IPS-18a (cell line): Measurements from ENCODE around the gene KLHL30.

Experiments used
- H3K27ac ChIP-seq: one replicate; pipeline ENCODE4 v1.5.1; 2013; ENCODE audit warnings: low read length
- H3K27me3 ChIP-seq: one replicate; pipeline ENCODE4 v1.6.1; 2013; ENCODE audit warnings: mild to moderate bottlenecking, low read length; ENCODE audit not compliant: control insufficient read depth, insufficient read depth
- H3K36me3 ChIP-seq: one replicate; pipeline ENCODE4 v1.6.1; 2013; ENCODE audit warnings: low read depth, low read length; ENCODE audit not compliant: control insufficient read depth
- H3K4me1 ChIP-seq: one replicate; pipeline ENCODE4 v1.6.1; 2013; ENCODE audit warnings: low read depth, low read length; ENCODE audit not compliant: control insufficient read depth
- H3K4me3 ChIP-seq: one replicate; pipeline ENCODE4 v1.5.1; 2013; ENCODE audit warnings: low read length
- H3K9ac ChIP-seq: one replicate; pipeline ENCODE4 v1.6.1; 2013; ENCODE audit warnings: mild to moderate bottlenecking, low read length, moderate library complexity
- H3K9me3 ChIP-seq: one replicate; pipeline ENCODE4 v1.6.1; 2013; ENCODE audit warnings: low read depth, low read length; ENCODE audit not compliant: control insufficient read depth

The KLHL30 gene

GRCh38 chr2:238160206-238161129 lies 22.0 kb downstream of the KLHL30 start:
- no peaks in the 10 kb centered on the region for H3K36me3 ChIP-seq
- H3K9me3 ChIP-seq, result no peaks in the 10 kb centered on the region
- H3K9ac ChIP-seq, result no peak overlapping the region
- H3K27me3 ChIP-seq, result peaks cover 62% of the 10 kb centered on the region
- no peak overlapping the region for H3K4me3 ChIP-seq
- H3K27ac ChIP-seq, result no peak overlapping the region
- H3K4me1 ChIP-seq, result no peaks in the 10 kb centered on the region

DNA sequence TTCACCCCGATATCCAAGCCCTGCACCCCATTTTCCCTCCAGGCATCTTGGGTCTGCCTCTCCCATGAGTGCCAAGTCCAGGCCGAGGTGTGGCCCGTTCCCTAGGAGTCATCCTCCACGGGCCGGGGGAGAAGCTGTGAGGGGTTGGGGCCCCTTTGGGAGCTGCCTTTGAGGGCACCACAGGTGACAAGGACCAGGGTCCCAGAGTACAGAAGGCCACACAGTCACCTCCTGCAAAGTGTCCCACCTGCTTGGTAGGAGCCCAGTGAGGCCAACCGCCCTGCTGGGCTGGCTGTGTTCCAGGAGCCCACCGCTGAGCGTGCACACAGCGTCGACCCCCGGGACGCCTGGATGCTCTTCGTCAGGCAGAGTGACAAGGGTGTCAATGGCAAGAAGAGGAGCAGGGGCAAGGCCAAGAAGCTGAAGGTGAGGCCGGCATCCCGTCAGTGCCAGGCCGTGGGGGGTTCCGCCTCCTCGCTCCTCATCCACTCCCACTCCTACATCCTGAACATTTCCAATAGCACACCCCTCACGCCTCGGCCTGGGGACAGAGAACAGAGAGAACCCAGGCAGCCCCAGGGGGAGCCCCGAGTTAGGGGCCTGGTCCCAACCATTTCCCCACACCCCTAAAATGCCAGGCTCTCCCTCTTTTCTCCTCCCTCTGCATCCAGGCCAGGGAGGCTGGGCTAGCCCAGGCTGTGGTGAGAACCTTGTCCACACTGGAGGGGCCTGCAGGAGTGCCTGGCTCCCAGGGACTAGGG lies 23.0 kb downstream of the KLHL30 start:
- H3K27me3 ChIP-seq, result peaks cover 62% of the 10 kb centered on the region
- no peaks in the 10 kb centered on the region for H3K4me1 ChIP-seq
- H3K36me3 ChIP-seq, result no peaks in the 10 kb centered on the region
- no peak overlapping the region for H3K27ac ChIP-seq
- no peaks in the 10 kb centered on the region for H3K9me3 ChIP-seq
- no peak overlapping the region for H3K9ac ChIP-seq
- no peak overlapping the region for H3K4me3 ChIP-seq

GRCh38 chr2:238162251-238162845 lies 23.9 kb downstream of the KLHL30 start:
- Histone ChIP-seq H3K27me3 (peaks cover 62% of the 10 kb centered on the region), H3K9me3 (no peaks in the 10 kb centered on the region), H3K4me3 (no peak overlapping the region), H3K36me3 (no peaks in the 10 kb centered on the region), H3K9ac (no peak overlapping the region), H3K4me1 (no peaks in the 10 kb centered on the region), H3K27ac (no peak overlapping the region)

DNA sequence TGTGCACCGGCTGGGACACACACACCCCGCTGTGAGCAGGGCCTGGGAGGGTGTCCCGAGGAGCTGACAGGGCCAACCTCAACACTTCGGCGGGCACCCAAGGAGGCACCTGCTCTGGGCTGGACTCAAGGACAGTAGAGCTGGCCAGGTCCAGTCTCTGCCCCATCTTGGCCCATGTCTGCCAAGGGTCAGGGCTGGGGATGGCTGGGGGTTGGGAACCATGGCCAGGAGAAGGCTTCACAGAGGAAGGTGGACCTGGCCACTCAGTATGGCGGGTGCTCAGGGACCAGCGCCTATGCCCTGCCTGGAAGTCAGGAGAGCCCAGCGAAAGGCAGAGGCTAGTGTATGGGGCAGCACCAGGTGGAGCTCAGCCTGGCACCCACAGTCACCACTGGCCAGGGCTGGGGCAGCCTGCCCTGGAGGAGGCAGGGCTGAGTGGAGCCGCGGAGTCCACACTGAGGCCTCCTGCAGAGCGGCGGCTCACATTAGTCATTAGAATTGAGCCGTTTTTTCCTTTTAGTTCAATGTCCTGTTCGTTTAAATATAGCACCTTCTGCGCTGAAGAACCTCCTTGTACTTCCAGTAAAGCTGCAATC lies 24.5 kb downstream of the KLHL30 start:
- H3K4me1 ChIP-seq, result no peaks in the 10 kb centered on the region
- H3K27me3 ChIP-seq, result peaks cover 56% of the 10 kb centered on the region
- no peak overlapping the region for H3K27ac ChIP-seq
- no peak overlapping the region for H3K4me3 ChIP-seq
- H3K36me3 ChIP-seq, result no peaks in the 10 kb centered on the region
- H3K9ac ChIP-seq, result no peak overlapping the region
- no peaks in the 10 kb centered on the region for H3K9me3 ChIP-seq

DNA sequence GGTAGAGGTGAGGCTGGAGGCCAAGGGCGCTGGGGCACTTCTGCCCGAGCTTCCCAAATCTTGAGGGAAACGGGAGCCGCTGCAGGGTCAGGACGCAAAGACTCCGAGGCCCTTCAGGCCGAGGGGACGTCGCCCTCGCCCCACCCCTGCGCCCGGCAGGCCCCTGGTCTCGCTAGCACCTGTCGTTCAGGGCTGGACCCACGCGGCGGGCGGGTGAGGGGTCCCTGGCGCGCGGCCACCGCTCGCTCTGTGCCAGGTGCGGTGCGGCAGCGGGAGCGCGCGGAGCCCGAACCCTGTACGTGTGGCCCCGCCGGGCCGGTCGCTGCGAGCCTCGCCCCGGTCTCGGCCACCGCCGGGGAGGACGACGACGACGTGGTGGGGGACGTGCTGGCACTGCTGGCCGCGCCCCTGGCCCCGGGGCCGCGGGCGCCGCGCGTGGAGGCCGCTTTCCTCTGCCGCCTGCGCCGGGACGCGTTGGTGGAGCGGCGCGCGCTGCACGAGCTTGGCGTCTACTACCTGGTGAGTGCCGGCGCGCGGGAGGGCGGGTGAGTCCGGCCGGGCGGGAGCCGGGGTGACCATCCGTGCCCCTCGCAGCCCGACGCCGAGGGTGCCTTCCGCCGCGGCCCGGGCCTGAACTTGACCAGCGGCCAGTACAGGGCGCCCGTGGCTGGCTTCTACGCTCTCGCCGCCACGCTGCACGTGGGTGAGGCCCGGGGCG lies 25.2 kb downstream of the KLHL30 start:
- Histone ChIP-seq H3K27me3 (peaks cover 50% of the 10 kb centered on the region), H3K9me3 (no peaks in the 10 kb centered on the region), H3K27ac (no peak overlapping the region), H3K4me3 (no peak overlapping the region), H3K36me3 (no peaks in the 10 kb centered on the region), H3K4me1 (no peaks in the 10 kb centered on the region), H3K9ac (no peak overlapping the region)

GRCh38 chr2:238164906-238165287 lies 26.4 kb downstream of the KLHL30 start:
- Histone ChIP-seq H3K9ac (no peak overlapping the region), H3K27ac (no peak overlapping the region), H3K4me3 (no peak overlapping the region), H3K9me3 (no peaks in the 10 kb centered on the region), H3K27me3 (peaks cover 41% of the 10 kb centered on the region), H3K4me1 (no peaks in the 10 kb centered on the region), H3K36me3 (peaks cover 8% of the 10 kb centered on the region)

DNA sequence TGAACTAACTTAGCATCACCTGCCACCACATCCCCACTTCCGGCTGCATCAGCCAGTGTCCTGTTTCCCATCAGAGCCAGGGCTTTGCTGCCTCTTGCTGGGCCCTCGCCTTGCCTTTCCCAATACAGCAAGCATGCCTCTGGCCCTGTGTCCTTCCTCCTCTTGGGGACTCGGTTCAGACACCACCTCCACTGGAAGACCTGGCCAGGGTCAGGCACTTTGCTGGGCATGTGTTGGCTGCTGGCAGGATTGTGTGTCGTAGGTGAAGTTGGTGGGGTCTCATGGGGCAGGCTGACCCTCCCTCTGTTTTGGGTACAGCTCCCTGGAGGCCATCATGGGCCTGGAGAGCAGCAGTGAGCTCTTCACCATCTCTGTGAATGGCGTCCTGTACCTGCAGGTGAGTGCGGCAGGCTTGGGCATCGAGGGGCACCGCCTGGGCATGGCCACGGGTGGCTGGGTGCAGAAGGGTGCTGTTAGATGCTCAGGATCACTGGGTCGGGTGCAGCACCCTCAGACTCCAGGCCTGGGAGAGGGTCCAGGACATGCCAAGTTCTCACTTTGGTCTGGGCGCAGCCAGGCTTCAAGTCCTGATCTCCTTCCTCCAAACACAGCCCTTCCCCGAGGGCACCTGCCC lies 26.9 kb downstream of the KLHL30 start:
- no peaks in the 10 kb centered on the region for H3K9me3 ChIP-seq
- H3K27me3 ChIP-seq, result peaks cover 39% of the 10 kb centered on the region
- H3K4me3 ChIP-seq, result no peak overlapping the region
- no peaks in the 10 kb centered on the region for H3K4me1 ChIP-seq
- no peak overlapping the region for H3K9ac ChIP-seq
- peaks cover 12% of the 10 kb centered on the region for H3K36me3 ChIP-seq
- H3K27ac ChIP-seq, result no peak overlapping the region

DNA sequence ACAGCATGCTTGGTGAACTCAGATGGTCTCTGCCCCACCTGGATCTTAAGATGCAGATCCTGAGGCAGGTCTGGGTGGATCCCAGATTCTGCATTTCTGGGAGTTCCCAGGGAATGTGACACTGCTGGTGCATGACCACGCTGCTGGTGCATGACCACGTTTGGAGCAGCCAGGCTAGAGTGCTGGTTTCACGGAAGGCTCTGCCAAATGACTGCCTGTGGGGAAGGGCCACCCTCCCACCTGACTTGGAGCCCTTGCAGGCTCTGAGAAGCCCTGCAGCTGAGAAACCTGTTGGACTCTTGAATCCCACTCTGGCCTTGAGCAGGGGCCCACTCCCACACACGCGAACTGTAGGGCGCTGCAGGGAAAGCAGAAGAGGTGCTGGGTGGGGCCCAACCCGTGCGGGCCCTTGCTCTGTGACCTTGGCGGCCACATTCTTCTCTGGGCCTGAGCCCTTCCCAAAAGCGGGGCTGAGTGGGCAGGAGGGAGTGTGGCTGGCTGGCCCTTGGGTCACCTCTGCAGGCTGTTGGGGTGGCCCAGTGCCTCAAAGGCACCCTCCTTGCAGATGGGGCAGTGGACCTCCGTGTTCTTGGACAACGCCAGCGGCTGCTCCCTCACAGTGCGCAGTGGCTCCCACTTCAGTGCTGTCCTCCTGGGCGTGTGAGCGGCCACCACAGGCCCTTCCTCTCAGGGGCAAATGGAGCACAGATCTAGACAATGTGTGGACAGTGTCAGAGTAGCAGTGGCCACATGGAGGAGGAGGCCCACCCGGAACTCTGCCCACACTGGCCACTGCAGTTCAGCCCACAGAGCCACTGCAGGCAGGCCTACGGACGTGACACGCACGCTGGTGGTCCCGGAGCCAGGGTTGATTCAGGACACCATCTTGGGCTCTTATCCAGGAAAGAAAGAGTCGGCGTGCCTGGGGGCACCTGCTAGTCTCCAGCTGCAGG lies 28.2 kb downstream of the KLHL30 start:
- Histone ChIP-seq H3K9ac (no peak overlapping the region), H3K27ac (no peak overlapping the region), H3K9me3 (no peaks in the 10 kb centered on the region), H3K4me3 (no peak overlapping the region), H3K27me3 (peaks cover 31% of the 10 kb centered on the region), H3K4me1 (no peaks in the 10 kb centered on the region), H3K36me3 (peaks cover 16% of the 10 kb centered on the region)

- Histone ChIP-seq H3K9me3 (no peaks in the 10 kb centered on the region), H3K4me1 (no peaks in the 10 kb centered on the region), H3K9ac (no peak overlapping the region), H3K4me3 (no peak overlapping the region), H3K36me3 (peaks cover 17% of the 10 kb centered on the region), H3K27ac (no peak overlapping the region), H3K27me3 (peaks cover 27% of the 10 kb centered on the region)
Measured at GRCh38 chr2:238167344-238167715, 28.9 kb downstream of the KLHL30 start.

DNA sequence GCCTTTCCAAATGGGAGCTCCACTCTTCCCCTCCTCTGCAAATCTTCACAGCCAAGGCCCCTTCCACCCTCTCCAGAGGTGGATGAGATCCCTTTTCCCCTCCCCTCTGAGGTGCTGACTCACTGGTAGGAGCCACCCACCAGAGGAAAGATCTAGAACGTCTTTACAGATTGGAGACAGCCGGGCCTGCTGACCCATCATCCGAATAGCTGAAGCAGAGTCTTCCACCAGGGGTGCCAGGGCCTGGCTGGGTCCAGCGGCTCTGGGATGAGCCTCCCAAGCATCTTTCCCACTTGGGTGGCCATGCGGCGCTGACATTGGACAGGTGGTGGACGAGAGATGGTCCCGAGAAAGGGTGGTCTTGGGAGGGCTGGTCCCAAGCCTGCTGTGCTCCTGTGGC lies 29.3 kb downstream of the KLHL30 start:
- no peaks in the 10 kb centered on the region for H3K4me1 ChIP-seq
- peaks cover 17% of the 10 kb centered on the region for H3K36me3 ChIP-seq
- no peaks in the 10 kb centered on the region for H3K9me3 ChIP-seq
- no peak overlapping the region for H3K9ac ChIP-seq
- H3K27ac ChIP-seq, result no peak overlapping the region
- no peak overlapping the region for H3K4me3 ChIP-seq
- peaks cover 23% of the 10 kb centered on the region for H3K27me3 ChIP-seq
